B cell (primary cell): ENCODE data around the gene FAM118B. TPM values are rescaled to one million over a fixed set of nuclear protein-coding genes. Genes with fewer than 3 reads are reported as not detected.

Experiments
- ATAC-seq: fragments of 200-7000 bp; cut with Tn5 transposase; one replicate; pipeline ENCODE4 v1.10.0; 2021; ENCODE audit warnings: low read depth, mild to moderate bottlenecking, moderate number of reproducible peaks, moderate library complexity
- CTCF ChIA-PET: fragments of 350-600 bp; sonication (Branson Sonifier 250); formaldehyde crosslinking; loops from one replicate; lab custom pipeline; 2021; ENCODE audit warnings: antibody characterized with exemption, inconsistent platforms; lab: Charles Lee
- POLR2A ChIA-PET: fragments of 350-600 bp; sonication (Branson Sonifier 250); formaldehyde crosslinking; loops from one replicate; lab custom pipeline; 2021; ENCODE audit warnings: antibody characterized with exemption; lab: Charles Lee
- DNase-seq: peaks from one replicate; pipeline ENCODE4 v3.0.0; 2013
- H2AFZ ChIP-seq: 2 replicates; pipeline ENCODE4 v1.6.1; 2012; ENCODE audit warnings: mild to moderate bottlenecking, low read depth, low read length; ENCODE audit not compliant: insufficient read depth, poor library complexity, severe bottlenecking
- H3K27ac ChIP-seq, 2 donors: 1 replicate in 1 of 2; 2 replicates in 1 of 2; pipeline ENCODE4 v1.5.1; 2012 to 2013; ENCODE audit warnings: low read length in 2 of 2, mild to moderate bottlenecking in 2 of 2, moderate library complexity in 1 of 2
- H3K27me3 ChIP-seq, 4 experiments: fragments of 200-600 bp in 1 of 4; sonication (generic) in 1 of 4; replicated peaks in 1 of 4; 1 replicate in 2 of 4; 2 replicates in 2 of 4; pipeline versions ENCODE4 v1.6.1 to v1.7.0; 2013 to 2016; ENCODE audit warnings: low read length in 3 of 4, mild to moderate bottlenecking in 2 of 4, mixed read lengths in 1 of 4, moderate library complexity in 1 of 4; ENCODE audit not compliant: insufficient read depth in 4 of 4, control insufficient read depth in 3 of 4; ENCODE audit errors: control extremely low read depth in 1 of 4
- H3K36me3 ChIP-seq, 2 experiments: replicated peaks in 1 of 2; 1 replicate in 1 of 2; 2 replicates in 1 of 2; pipeline versions ENCODE4 v1.6.1 to v1.7.1; 2013; ENCODE audit warnings: low read length in 1 of 2; ENCODE audit not compliant: insufficient read depth in 2 of 2, control insufficient read depth in 1 of 2; ENCODE audit errors: control extremely low read depth in 1 of 2, extremely low read depth in 1 of 2
- H3K4me1 ChIP-seq, 2 donors: fragments of 200-600 bp in 1 of 2; sonication (generic) in 1 of 2; 1 replicate in 1 of 2; 2 replicates in 1 of 2; pipeline versions ENCODE4 v1.5.1 to v1.6.1; 2013 to 2017; ENCODE audit warnings: low read length in 2 of 2; ENCODE audit not compliant: control insufficient read depth in 2 of 2, insufficient read depth in 2 of 2
- H3K4me2 ChIP-seq: replicated peaks from 2 replicates; pipeline ENCODE3; 2012; ENCODE audit warnings: mild to moderate bottlenecking, low read depth, low read length; ENCODE audit not compliant: poor library complexity, severe bottlenecking
- H3K4me3 ChIP-seq, 5 experiments: fragments of 200-600 bp in 1 of 5; sonication (generic) in 1 of 5; 1 replicate in 3 of 5; 2 replicates in 2 of 5; pipeline versions ENCODE4 v1.5.1 to v1.7.0; 2011 to 2016; ENCODE audit warnings: low read length in 4 of 5, mild to moderate bottlenecking in 4 of 5, low read depth in 2 of 5, control low read depth in 1 of 5, moderate library complexity in 1 of 5; ENCODE audit not compliant: insufficient read depth in 1 of 5; ENCODE audit errors: control extremely low read depth in 1 of 5, extremely low read depth in 1 of 5
- H3K79me2 ChIP-seq: fragments of 200-600 bp; sonication (generic); one replicate; pipeline ENCODE4 v1.6.0; 2016; ENCODE audit warnings: low read length; ENCODE audit not compliant: control insufficient read depth, insufficient read depth
- H3K9ac ChIP-seq: fragments of 200-600 bp; sonication (generic); 2 replicates; pipeline ENCODE4 v1.6.1; 2017; ENCODE audit warnings: mild to moderate bottlenecking, low read length, moderate library complexity
- H3K9me3 ChIP-seq, 3 donors: one replicate each; pipeline versions ENCODE4 v1.6.1 to v1.7.1; 2013; ENCODE audit warnings: low read length in 2 of 3; ENCODE audit not compliant: control insufficient read depth in 2 of 3, insufficient read depth in 1 of 3; ENCODE audit errors: control extremely low read depth in 1 of 3
- H4K20me1 ChIP-seq: 2 replicates; pipeline ENCODE4 v1.6.0; 2012; ENCODE audit warnings: mild to moderate bottlenecking, low read length; ENCODE audit not compliant: insufficient read depth, control insufficient read depth, poor library complexity, severe bottlenecking
- H3K27ac Mint-ChIP-seq: one replicate; pipeline ENCODE4 v1.8.0; 2021; ENCODE audit warnings: mixed read lengths
- H3K27me3 Mint-ChIP-seq: one replicate; pipeline ENCODE4 v1.8.0; 2021; ENCODE audit warnings: mixed read lengths
- H3K4me1 Mint-ChIP-seq: one replicate; pipeline ENCODE4 v1.8.0; 2021; ENCODE audit warnings: mixed read lengths
- H3K4me3 Mint-ChIP-seq: one replicate; pipeline ENCODE4 v1.8.0; 2021; ENCODE audit warnings: mixed read lengths
- H3K9me3 Mint-ChIP-seq: one replicate; pipeline ENCODE4 v1.8.0; 2022; ENCODE audit warnings: mixed read lengths; ENCODE audit not compliant: insufficient read depth
- CTCF ChIP-seq: fragments of 200-600 bp; IDR thresholded peaks from one replicate; pipeline ENCODE4 v1.8.0; 2022; ENCODE audit warnings: antibody characterized with exemption, mild to moderate bottlenecking
- EZH2 ChIP-seq: IDR thresholded peaks from 2 replicates; pipeline ENCODE4 v1.6.1; 2012; ENCODE audit warnings: borderline replicate concordance, low read depth, mild to moderate bottlenecking, moderate library complexity, low read length; ENCODE audit not compliant: insufficient read depth, poor library complexity, severe bottlenecking
- WGBS: methylation state at CpG from one replicate; pipeline ENCODE4 v1.1.5; 2013; ENCODE audit warnings: missing lambda C conversion rate; ENCODE audit not compliant: insufficient coverage; 5-methylcytosine and 5-hydroxymethylcytosine counted together
- intact Hi-C: fragments of 100-400 bp; cut with micrococcal nuclease; formaldehyde crosslinking; loops from one replicate; pipeline ENCODE4 v1.10.0; 2022
- polyA plus RNA-seq: library from polyadenylated mRNA; depleted of rRNA; stranded (reverse); fragments of >200 nt; gene quantifications from 2 replicates; pipeline ENCODE4 v1.2.3, GENCODE V29; 2012
- total RNA-seq, 2 donors: library from RNA; stranded (reverse); fragments of 120-200 nt in 1 of 2; gene quantifications; 1 replicate in 1 of 2; 2 replicates in 1 of 2; pipeline versions ENCODE4 v1.2.3 to v1.2.4, GENCODE V29; 2013 to 2022

FAM118B gene
- total and polyA plus RNA-seq, 2 donors (not counting 1 experiment from before 2014, with no cell fraction given): 7.3 to 14.1 TPM

GRCh38 chr11:126189109-126189929, 22.3 kb upstream of the FAM118B start:
- H3K27ac Mint-ChIP-seq: no peak overlapping the region
- H2AFZ ChIP-seq: no peak overlapping the region
- H3K4me1 Mint-ChIP-seq: peaks cover 22% of the 10 kb centered on the region
- WGBS: 84% methylated on average over 19 of the region's 22 CpGs
- H3K4me1 ChIP-seq: peaks cover 6 to 16% of the 10 kb centered on the region in 2 donors
- H3K9ac ChIP-seq: no peak overlapping the region
- intact Hi-C loops: no loop called here
- CTCF ChIA-PET: no interaction called here
- POLR2A ChIA-PET: no interaction called here
- H3K9me3 Mint-ChIP-seq: no peaks in the 10 kb centered on the region
- no peak overlapping the region for H3K4me3 ChIP-seq
- no peaks in the 10 kb centered on the region for H3K9me3 ChIP-seq
- H3K27me3 Mint-ChIP-seq: no peaks in the 10 kb centered on the region
- TF ChIP-seq EZH2: no peak
- DNase-seq (peak; percentile 30), ATAC-seq (peak; percentile 36)
- peaks cover 0 to 32% of the 10 kb centered on the region in 2 experiments for H3K36me3 ChIP-seq
- no peaks in the 10 kb centered on the region for H3K79me2 ChIP-seq
- peak overlapping the region; percentile 44 for H3K4me2 ChIP-seq
- no peaks in the 10 kb centered on the region for H4K20me1 ChIP-seq
- H3K27ac ChIP-seq: no peak overlapping the region
- H3K27me3 ChIP-seq: no peaks in the 10 kb centered on the region
- H3K4me3 Mint-ChIP-seq: peak overlapping the region; percentile 50

- no peaks in the 10 kb centered on the region for H3K79me2 ChIP-seq
- H3K4me3 ChIP-seq: no peak overlapping the region
- ChIA-PET CTCF (no interaction called here), POLR2A (no interaction called here)
- H2AFZ ChIP-seq: no peak overlapping the region
- no peak overlapping the region for H3K27ac ChIP-seq
- H3K9ac ChIP-seq: no peak overlapping the region
- TF ChIP-seq CTCF (no peak), EZH2 (no peak)
- no peak overlapping the region for H3K4me3 Mint-ChIP-seq
- H3K4me2 ChIP-seq: no peak overlapping the region
- H3K36me3 ChIP-seq: peaks cover 3 to 36% of the 10 kb centered on the region in 2 experiments
- intact Hi-C loops: no loop called here
- H3K4me1 Mint-ChIP-seq: peaks cover 22% of the 10 kb centered on the region
- H3K4me1 ChIP-seq: peaks cover 6 to 16% of the 10 kb centered on the region in 2 donors
- no peak overlapping the region for H3K27ac Mint-ChIP-seq
- ATAC-seq: no peak
- H3K9me3 ChIP-seq: peaks cover 0 to 5% (median 0%) of the 10 kb centered on the region in 3 donors
- H3K9me3 Mint-ChIP-seq: no peaks in the 10 kb centered on the region
- H3K27me3 Mint-ChIP-seq: no peaks in the 10 kb centered on the region
- H3K27me3 ChIP-seq: no peaks in the 10 kb centered on the region
- DNase-seq: no peak
- WGBS: 93% methylated on average over 13 of the region's 14 CpGs
- H4K20me1 ChIP-seq: no peaks in the 10 kb centered on the region
Measured at GRCh38 chr11:126190792-126191191, 20.8 kb upstream of the FAM118B start.
